Mucosa of descending colon (tissue), 3 donors: Measurements from ENCODE around the gene TNFRSF4. TPM values are rescaled to one million over a fixed set of nuclear protein-coding genes. Genes with fewer than 3 reads are reported as not detected.

Experiments used
- ATAC-seq: fragments of 200-7000 bp; cut with Tn5 transposase; one replicate; pipeline ENCODE4 v1.9.1; 2020; ENCODE audit warnings: mild to moderate bottlenecking, moderate library complexity
- DNase-seq, 3 donors: peaks; one replicate each; pipeline ENCODE4 v3.0.0-alpha.2; 2020
- H3K36me3 ChIP-seq: fragments of 200-600 bp; one replicate; pipeline ENCODE4 v1.8.0; 2021; ENCODE audit warnings: low read depth, mild to moderate bottlenecking
- H3K4me1 ChIP-seq: fragments of 200-600 bp; one replicate; pipeline ENCODE4 v1.8.0; 2021; ENCODE audit warnings: low read depth, mild to moderate bottlenecking
- H3K4me3 ChIP-seq: fragments of 200-600 bp; one replicate; pipeline ENCODE4 v1.8.0; 2021; ENCODE audit warnings: mild to moderate bottlenecking
- H3K9me3 ChIP-seq: fragments of 200-600 bp; one replicate; pipeline ENCODE4 v1.8.0; 2021; ENCODE audit warnings: mild to moderate bottlenecking
- CTCF ChIP-seq: fragments of 200-600 bp; IDR thresholded peaks from one replicate; pipeline ENCODE4 v1.8.0; 2022; ENCODE audit warnings: antibody characterized with exemption, mild to moderate bottlenecking
- intact Hi-C, 2 donors: fragments of 100-400 bp; cut with DNase I in 1 of 2; cut with micrococcal nuclease in 1 of 2; formaldehyde crosslinking; loops; one replicate each; pipeline versions ENCODE4 v1.11.0 to v1.11.1; 2022; cut with DNase I, micrococcal nuclease
- total RNA-seq, 3 donors: library from RNA; stranded (reverse); fragmentation: NEBNext Ultra II Directional in 2 of 3; extraction: Animal tissue kit (Norgen Biotek cat#: 25700) in 2 of 3; gene quantifications; one replicate each; pipeline versions ENCODE4 v1.2.1 to v1.2.4, GENCODE V29; 2021 to 2023
- donor health status: DM: no; HTN: no; CAD: no; lungs with moderate emphysema.
- donor health status: DM: no; HTN: no; CAD: no.
- donor health status: DM: no; HTN: yes; CAD: no.

Gene TNFRSF4
- total RNA-seq, 3 donors from 2014 or later: 0.69 to 1.2 (median 0.80) TPM

- DNase-seq: peak in 1 of 3 donors; percentile 68
- intact Hi-C loops: no loop called here
Measured at GRCh38 chr1:1232796-1233566, 19.0 kb upstream of the TNFRSF4 start.

GRCh38 chr1:1232208-1232795 is 18.3 kb upstream of the TNFRSF4 start, which contains the start of gene B3GALT6:
Gene B3GALT6 (plus strand): TSS chr1:1232237. CDS start chr1:1232279, 42 bp downstream.
- no peak for TF ChIP-seq CTCF
- no peaks in the 10 kb centered on the region for H3K9me3 ChIP-seq
- intact Hi-C loops: no loop called here
- DNase-seq: peak in 1 of 3 donors; percentile 69
- peaks cover 3% of the 10 kb centered on the region for H3K36me3 ChIP-seq
- ATAC-seq: no peak
- peaks cover 32% of the 10 kb centered on the region for H3K4me1 ChIP-seq
- H3K4me3 ChIP-seq: peak within 1 kb of the TSS; percentile 98

More at GRCh38 chr1:1232796-1233566, 19.0 kb upstream of the TNFRSF4 start:
- ATAC-seq: no peak
- no peak for TF ChIP-seq CTCF
- H3K36me3 ChIP-seq: peaks cover 3% of the 10 kb centered on the region
- H3K4me3 ChIP-seq: no peak overlapping the region
- no peaks in the 10 kb centered on the region for H3K9me3 ChIP-seq
- H3K4me1 ChIP-seq: peaks cover 38% of the 10 kb centered on the region

GRCh38 chr1:1231400-1232207 is 17.7 kb upstream of the TNFRSF4 start, which contains the start of gene SDF4:
Gene SDF4 (minus strand): TSS chr1:1232001. CDS start chr1:1228772, 3,229 bp downstream.
- intact Hi-C loops: no loop called here
- DNase-seq (peak; percentile 96 to 98 (median 98)), ATAC-seq (peak; percentile 93)
- Histone ChIP-seq H3K4me3 (peak within 1 kb of the TSS; percentile 98), H3K9me3 (no peaks in the 10 kb centered on the region), H3K36me3 (peaks cover 3% of the 10 kb centered on the region), H3K4me1 (peaks cover 27% of the 10 kb centered on the region)
- TF ChIP-seq CTCF: no peak

- intact Hi-C loops: no loop called here
- ATAC-seq: peak; percentile 74
- DNase-seq: peak in 2 of 3 donors; percentile 56 to 79
- H3K4me1 ChIP-seq: peaks cover 27% of the 10 kb centered on the region
- TF ChIP-seq CTCF: no peak
- peak overlapping the region; percentile 98 for H3K4me3 ChIP-seq
- peaks cover 7% of the 10 kb centered on the region for H3K36me3 ChIP-seq
- H3K9me3 ChIP-seq: no peaks in the 10 kb centered on the region
Measured at GRCh38 chr1:1230656-1231399, 16.9 kb upstream of the TNFRSF4 start.

GRCh38 chr1:1229770-1230169 is 15.8 kb upstream of the TNFRSF4 start:
- intact Hi-C loops: no loop called here
- peaks cover 7% of the 10 kb centered on the region for H3K36me3 ChIP-seq
- TF ChIP-seq CTCF: no peak
- H3K9me3 ChIP-seq: no peaks in the 10 kb centered on the region
- DNase-seq: no peak
- H3K4me3 ChIP-seq: no peak overlapping the region
- no peak for ATAC-seq
- H3K4me1 ChIP-seq: peaks cover 27% of the 10 kb centered on the region
